Keratinocyte (primary cell): ENCODE results near the gene MAPT. TPM values are rescaled to one million over a fixed set of nuclear protein-coding genes. Genes with fewer than 3 reads are reported as not detected.

ENCODE experiments used
- DNase-seq: peaks from one replicate; pipeline ENCODE4 v3.0.0-alpha.2; 2011; ENCODE audit warnings: low read depth, missing footprints, low spot score
- FAIRE-seq: peaks from 2 replicates; lab custom pipeline; 2011; peaks lifted over from hg19 to GRCh38; lab: Jason Lieb, UNC
- H2AFZ ChIP-seq: 2 replicates; pipeline ENCODE4 v1.6.0; 2012; ENCODE audit warnings: low read length, control low read depth, inconsistent platforms; ENCODE audit not compliant: control insufficient read depth
- H3K27ac ChIP-seq: 2 replicates; pipeline ENCODE4 v1.5.1; 2011; ENCODE audit warnings: low read length; ENCODE audit not compliant: control insufficient read depth, insufficient read depth
- H3K27me3 ChIP-seq: 3 replicates; pipeline ENCODE4 v1.6.0; 2011; ENCODE audit warnings: low read length; ENCODE audit not compliant: control insufficient read depth, insufficient read depth; ENCODE audit errors: extremely low read depth
- H3K36me3 ChIP-seq, 2 experiments: 2 replicates in 1 of 2; 3 replicates in 1 of 2; pipeline ENCODE4 v1.5.1; 2011; ENCODE audit warnings: low read length in 2 of 2, mild to moderate bottlenecking in 1 of 2; ENCODE audit not compliant: control insufficient read depth in 2 of 2, insufficient read depth in 2 of 2; ENCODE audit errors: extremely low read depth in 1 of 2
- H3K4me1 ChIP-seq: 3 replicates; pipeline ENCODE4 v1.5.1; 2011; ENCODE audit warnings: low read length; ENCODE audit not compliant: control insufficient read depth, insufficient read depth; ENCODE audit errors: extremely low read depth
- H3K4me2 ChIP-seq: 3 replicates; pipeline ENCODE4 v1.6.0; 2011; ENCODE audit warnings: low read depth, low read length; ENCODE audit not compliant: control insufficient read depth, insufficient read depth; ENCODE audit errors: extremely low read depth
- H3K4me3 ChIP-seq, 3 experiments: fragments of 200-600 bp in 1 of 3; sonication (generic) in 1 of 3; 2 replicates in 2 of 3; 3 replicates in 1 of 3; pipeline ENCODE4 v1.5.1; 2011 to 2016; ENCODE audit warnings: low read length in 3 of 3, mild to moderate bottlenecking in 3 of 3, control low read depth in 2 of 3, inconsistent platforms in 1 of 3, low read depth in 1 of 3, mixed read lengths in 1 of 3, mixed run types in 1 of 3, moderate library complexity in 1 of 3; ENCODE audit not compliant: control insufficient read depth in 2 of 3, insufficient read depth in 2 of 3; ENCODE audit errors: extremely low read depth in 1 of 3
- H3K79me2 ChIP-seq: 2 replicates; pipeline ENCODE4 v1.6.0; 2012; ENCODE audit warnings: low read length; ENCODE audit not compliant: control insufficient read depth, insufficient read depth
- H3K9ac ChIP-seq: 3 replicates; pipeline ENCODE4 v1.6.0; 2011; ENCODE audit warnings: low read length; ENCODE audit not compliant: control insufficient read depth, insufficient read depth; ENCODE audit errors: extremely low read depth
- H3K9me1 ChIP-seq: 3 replicates; pipeline ENCODE4 v1.6.0; 2011; ENCODE audit warnings: low read length; ENCODE audit not compliant: control insufficient read depth, insufficient read depth; ENCODE audit errors: extremely low read depth
- H3K9me3 ChIP-seq: 2 replicates; pipeline ENCODE4 v1.5.1; 2012; ENCODE audit warnings: low read depth, low read length; ENCODE audit not compliant: control insufficient read depth
- H4K20me1 ChIP-seq: 3 replicates; pipeline ENCODE4 v1.6.0; 2011; ENCODE audit warnings: low read length; ENCODE audit not compliant: control insufficient read depth, insufficient read depth; ENCODE audit errors: extremely low read depth
- CTCF ChIP-seq, 3 experiments: IDR thresholded peaks in 1 of 3; conservative IDR thresholded peaks in 1 of 3; optimal IDR thresholded peaks in 1 of 3; 2 replicates in 2 of 3; 3 replicates in 1 of 3; pipeline versions ENCODE3 to v1.5.1; 2011; ENCODE audit warnings: low read length in 3 of 3, mild to moderate bottlenecking in 3 of 3, moderate library complexity in 2 of 3, control low read depth in 1 of 3, inconsistent platforms in 1 of 3; ENCODE audit not compliant: insufficient read depth in 2 of 3; ENCODE audit errors: extremely low read depth in 1 of 3
- EZH2 ChIP-seq: IDR thresholded peaks from one replicate; pipeline ENCODE4 v1.6.1; 2012; ENCODE audit warnings: inconsistent platforms, mild to moderate bottlenecking, low read length, moderate library complexity
- dilution Hi-C: fragments of 300-500 bp; cut with MboI; formaldehyde crosslinking; loops from one replicate; pipeline ENCODE4 v1.7.0; 2020; ENCODE audit warnings: low sequenced_read_pairs; ENCODE audit not compliant: extremely low pct_ligation_motif_present
- polyA plus RNA-seq, 5 experiments: library from polyadenylated mRNA; depleted of rRNA in 3 of 5; stranded (reverse) in 3 of 5; stranded (forward) in 1 of 5; unstranded in 1 of 5; fragments of >200 nt; gene quantifications; 1 replicate in 1 of 5; 2 replicates in 3 of 5; 3 replicates in 1 of 5; pipeline versions ENCODE4 v1.2.1 to v1.2.3, GENCODE V29; 2011 to 2012; ENCODE audit warnings: missing spikeins in 2 of 5, low read depth in 1 of 5, low replicate concordance in 1 of 5

The MAPT gene
- polyA plus RNA-seq, 1 donor (not counting 4 experiments of a cell fraction or from before 2014, with no cell fraction given) = 0.08 TPM

DNA sequence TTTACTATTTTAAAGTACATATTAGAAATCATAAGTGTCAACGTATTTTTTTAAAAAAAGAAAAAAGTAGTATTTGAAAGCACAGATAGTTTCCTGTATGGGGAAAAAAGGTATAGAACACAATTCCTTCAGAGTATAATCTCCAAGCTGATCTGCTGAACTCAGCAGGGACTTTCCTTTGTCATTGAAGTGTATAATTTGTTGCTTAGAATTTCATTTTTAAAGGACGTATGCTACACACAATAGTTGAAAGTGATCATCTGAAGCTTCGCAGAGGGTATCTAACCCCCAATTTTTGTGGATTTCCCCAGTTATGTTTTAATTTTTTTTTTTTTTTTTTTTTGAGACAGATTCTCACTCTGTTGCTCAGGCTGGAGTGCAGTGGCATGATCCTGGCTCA lies 20.2 kb upstream of the MAPT start:
- dilution Hi-C loops = loop anchor here (25.0 kb wide), 1 partner anchor 237 kb away; no protein-coding TSS in a partner anchor
- Histone ChIP-seq H3K27ac (no peak overlapping the region), H3K27me3 (no peaks in the 10 kb centered on the region)

GRCh38 chr17:45876539-45876938 lies 17.8 kb upstream of the MAPT start:
- Histone ChIP-seq H3K27ac (no peak overlapping the region), H3K9ac (no peak overlapping the region), H3K4me3 (no peak overlapping the region), H3K79me2 (no peaks in the 10 kb centered on the region), H3K4me1 (no peaks in the 10 kb centered on the region), H2AFZ (no peak overlapping the region), H3K9me1 (no peaks in the 10 kb centered on the region), H3K36me3 (no peaks in the 10 kb centered on the region), H3K9me3 (no peaks in the 10 kb centered on the region), H3K4me2 (no peak overlapping the region), H4K20me1 (no peaks in the 10 kb centered on the region), H3K27me3 (no peaks in the 10 kb centered on the region)
- no peak for TF ChIP-seq EZH2
- no peak for TF ChIP-seq CTCF (optimal IDR thresholded peaks at IDR 0.05 in 1 of 3, IDR thresholded peaks at IDR 0.05 in 1 of 3, conservative IDR thresholded peaks at IDR 0.05 in 1 of 3; ENCODE audit: extremely low read depth in 1 of 3, insufficient read depth in 2 of 3, low read length in 3 of 3)
- DNase-seq (no peak), FAIRE-seq (no peak)
- dilution Hi-C loops = no loop called here

More for the DNA sequence above, 20.2 kb upstream of the MAPT start:
- no peak for TF ChIP-seq EZH2
- no peak for TF ChIP-seq CTCF (optimal IDR thresholded peaks at IDR 0.05 in 1 of 3, IDR thresholded peaks at IDR 0.05 in 1 of 3, conservative IDR thresholded peaks at IDR 0.05 in 1 of 3; ENCODE audit: extremely low read depth in 1 of 3, insufficient read depth in 2 of 3, low read length in 3 of 3)
- DNase-seq (no peak), FAIRE-seq (no peak)
- Histone ChIP-seq H3K36me3 (no peaks in the 10 kb centered on the region), H3K9me3 (no peaks in the 10 kb centered on the region), H3K4me1 (no peaks in the 10 kb centered on the region), H3K9me1 (no peaks in the 10 kb centered on the region), H3K4me3 (no peak overlapping the region), H3K9ac (no peak overlapping the region), H3K79me2 (no peaks in the 10 kb centered on the region), H2AFZ (no peak overlapping the region), H3K4me2 (peak overlapping the region; percentile 48), H4K20me1 (no peaks in the 10 kb centered on the region)
